Measurements from ENCODE around the gene MILR1. TPM values are rescaled to one million over a fixed set of nuclear protein-coding genes. Genes with fewer than 3 reads are reported as not detected.
"Not testable (repeated sequence)": the region's sequence is repeated elsewhere in the genome, so short reads cannot be mapped to it uniquely, and the experiment has no call there.

Gene MILR1
- total and polyA plus RNA-seq, 2 experiments from 2014 or later: 0.47 TPM

GRCh38 chr17:64494121-64494520 is 45.2 kb downstream of the MILR1 start:
- Histone ChIP-seq H3K4me1 (ENCODE audit: insufficient read depth) (peaks cover 22% of the 10 kb centered on the region), H3K79me2 (peaks cover 31% of the 10 kb centered on the region), H3K4me3 (no peak overlapping the region), H3K9me3 (ENCODE audit: low read depth) (no peaks in the 10 kb centered on the region), H4K20me1 (ENCODE audit: insufficient read depth, poor library complexity, severe bottlenecking) (peaks cover 13% of the 10 kb centered on the region), H3K27me3 (no peaks in the 10 kb centered on the region), H3K36me3 (replicated peaks; ENCODE audit: insufficient read depth, low read depth) (peaks cover 5% of the 10 kb centered on the region), H3K4me2 (no peak overlapping the region), H2AFZ (no peak overlapping the region), H3K9me2 (replicated peaks; ENCODE audit: insufficient read depth) (no peaks in the 10 kb centered on the region), H3K27ac (no peak overlapping the region)
- TF ChIP-seq EZH2 (IDR thresholded peaks at IDR 0.05; ENCODE audit: borderline replicate concordance) (no peak), CTCF (IDR thresholded peaks at IDR 0.05; ENCODE audit: poor library complexity) (no peak), EZH2phosphoT487 (IDR thresholded peaks at IDR 0.05; ENCODE audit: low read depth, severe bottlenecking, unreplicated experiment) (no peak)
- 97% methylated on average over 2 of the region's 2 CpGs for WGBS (ENCODE audit: low lambda C conversion rate, missing lambda C conversion rate)
- DNase-seq (ENCODE audit: low spot score): no peak

- not testable (repeated sequence) for H3K9me3 ChIP-seq (ENCODE audit: low read depth); H3K9me2 ChIP-seq (replicated peaks; ENCODE audit: insufficient read depth); H3K36me3 ChIP-seq (replicated peaks; ENCODE audit: insufficient read depth, low read depth); H3K27me3 ChIP-seq; H3K27ac ChIP-seq; DNase-seq (ENCODE audit: low spot score); H3K4me3 ChIP-seq; H2AFZ ChIP-seq
- peaks cover 22% of the 10 kb centered on the region for H3K4me1 ChIP-seq (ENCODE audit: insufficient read depth)
- H3K4me2 ChIP-seq: peak overlapping the region; percentile 80
- peaks cover 41% of the 10 kb centered on the region for H3K79me2 ChIP-seq
- H4K20me1 ChIP-seq (ENCODE audit: insufficient read depth, poor library complexity, severe bottlenecking): peaks cover 23% of the 10 kb centered on the region
- 96% methylated on average over 5 of the region's 5 CpGs for WGBS (ENCODE audit: low lambda C conversion rate, missing lambda C conversion rate)
Observed at GRCh38 chr17:64495300-64495699, 46.4 kb downstream of the MILR1 start.

- H3K4me1 ChIP-seq (ENCODE audit: insufficient read depth): peaks cover 22% of the 10 kb centered on the region
- H3K36me3 ChIP-seq (replicated peaks; ENCODE audit: insufficient read depth, low read depth): peaks cover 10% of the 10 kb centered on the region
- WGBS (ENCODE audit: low lambda C conversion rate, missing lambda C conversion rate): 2% methylated on average over 19 of the region's 20 CpGs
- H3K4me3 ChIP-seq: peak overlapping the region; percentile 60
- H3K27me3 ChIP-seq: no peaks in the 10 kb centered on the region
- peaks cover 51% of the 10 kb centered on the region for H3K79me2 ChIP-seq
- no peaks in the 10 kb centered on the region for H3K9me3 ChIP-seq (ENCODE audit: low read depth)
- peak overlapping the region; percentile 93 for H3K27ac ChIP-seq
- peak overlapping the region; percentile 74 for H2AFZ ChIP-seq
- DNase-seq (ENCODE audit: low spot score): no peak
- no peak for TF ChIP-seq EZH2phosphoT487 (IDR thresholded peaks at IDR 0.05; ENCODE audit: low read depth, severe bottlenecking, unreplicated experiment)
- TF ChIP-seq CTCF (IDR thresholded peaks at IDR 0.05; ENCODE audit: poor library complexity): no peak
- TF ChIP-seq EZH2 (IDR thresholded peaks at IDR 0.05; ENCODE audit: borderline replicate concordance): no peak
- no peaks in the 10 kb centered on the region for H3K9me2 ChIP-seq (replicated peaks; ENCODE audit: insufficient read depth)
- H4K20me1 ChIP-seq (ENCODE audit: insufficient read depth, poor library complexity, severe bottlenecking): peaks cover 34% of the 10 kb centered on the region
- peak overlapping the region; percentile 80 for H3K4me2 ChIP-seq
Observed at GRCh38 chr17:64496348-64496785, 47.5 kb downstream of the MILR1 start.

- no peaks in the 10 kb centered on the region for H3K9me3 ChIP-seq (ENCODE audit: low read depth)
- no peaks in the 10 kb centered on the region for H3K27me3 ChIP-seq
- WGBS (ENCODE audit: low lambda C conversion rate, missing lambda C conversion rate): 2% methylated on average over 50 of the region's 50 CpGs
- peak within 1 kb of the TSS; percentile 93 for H3K27ac ChIP-seq
- H2AFZ ChIP-seq: peak within 1 kb of the TSS; percentile 74
- peak within 1 kb of the TSS; percentile 60 for H3K4me3 ChIP-seq
- peak within 1 kb of the TSS; percentile 80 for H3K4me2 ChIP-seq
- DNase-seq (ENCODE audit: low spot score): peak; percentile 97
- H3K4me1 ChIP-seq (ENCODE audit: insufficient read depth): peaks cover 22% of the 10 kb centered on the region
- H3K79me2 ChIP-seq: peaks cover 57% of the 10 kb centered on the region
- H3K9me2 ChIP-seq (replicated peaks; ENCODE audit: insufficient read depth): no peaks in the 10 kb centered on the region
- TF ChIP-seq CTCF (IDR thresholded peaks at IDR 0.05; ENCODE audit: poor library complexity) (peak; percentile 56), EZH2 (IDR thresholded peaks at IDR 0.05; ENCODE audit: borderline replicate concordance) (no peak)
- H4K20me1 ChIP-seq (ENCODE audit: insufficient read depth, poor library complexity, severe bottlenecking): peaks cover 40% of the 10 kb centered on the region
- peaks cover 13% of the 10 kb centered on the region for H3K36me3 ChIP-seq (replicated peaks; ENCODE audit: insufficient read depth, low read depth)
Observed at GRCh38 chr17:64496786-64497564, 48.1 kb downstream of the MILR1 start, which contains the start of gene POLG2. TSS of gene POLG2 (minus strand) at chr17:64497054. CDS start at chr17:64496968, 86 bp downstream.
